Activated naive CD8-positive, alpha-beta T cell (primary cell): ENCODE results near the gene RPL7A.
"Not testable (repeated sequence)": the region's sequence is repeated elsewhere in the genome, so short reads cannot be mapped to it uniquely, and the experiment has no call there.

ENCODE experiments used
- H3K27ac Mint-ChIP-seq: one replicate; pipeline ENCODE4 v1.8.0; 2021; ENCODE audit warnings: mixed read lengths
- H3K27me3 Mint-ChIP-seq: one replicate; pipeline ENCODE4 v1.8.0; 2021; ENCODE audit warnings: mixed read lengths
- H3K36me3 Mint-ChIP-seq: one replicate; pipeline ENCODE4 v1.8.0; 2021; ENCODE audit warnings: mixed read lengths
- H3K4me1 Mint-ChIP-seq: one replicate; pipeline ENCODE4 v1.8.0; 2021; ENCODE audit warnings: low read depth, mixed read lengths
- H3K4me3 Mint-ChIP-seq: one replicate; pipeline ENCODE4 v1.8.0; 2021; ENCODE audit warnings: mild to moderate bottlenecking, mixed read lengths
- H3K9me3 Mint-ChIP-seq: one replicate; pipeline ENCODE4 v1.8.0; 2021; ENCODE audit warnings: low read depth, mixed read lengths

The RPL7A gene

DNA sequence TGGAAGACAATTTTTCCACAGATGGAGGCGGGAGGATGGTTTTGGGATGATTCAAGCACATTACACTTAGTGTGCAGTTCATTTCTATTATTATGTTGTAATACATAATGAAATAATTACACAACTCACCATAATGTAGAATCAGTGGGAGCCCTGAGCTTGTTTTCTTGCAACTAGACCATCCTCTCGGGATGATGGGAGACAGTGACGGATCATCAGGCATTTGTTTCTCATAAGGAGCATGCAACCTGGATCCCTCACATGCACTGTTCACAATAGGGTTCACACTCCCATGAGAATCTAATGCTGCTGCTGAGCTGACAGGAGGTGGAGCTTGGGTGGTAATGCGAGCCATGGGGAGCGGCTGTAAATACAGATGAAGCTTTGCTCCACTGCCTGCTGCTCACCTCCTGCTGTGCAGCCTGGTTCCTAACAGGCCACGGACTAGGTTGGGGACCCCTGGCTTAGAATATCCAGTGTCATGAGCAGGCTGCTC lies 29.8 kb downstream of the RPL7A start:
- H3K4me3 Mint-ChIP-seq = no peak overlapping the region
- H3K27me3 Mint-ChIP-seq = no peaks in the 10 kb centered on the region
- no peaks in the 10 kb centered on the region for H3K9me3 Mint-ChIP-seq
- peaks cover 14% of the 10 kb centered on the region for H3K4me1 Mint-ChIP-seq
- no peaks in the 10 kb centered on the region for H3K36me3 Mint-ChIP-seq
- no peak overlapping the region for H3K27ac Mint-ChIP-seq

DNA sequence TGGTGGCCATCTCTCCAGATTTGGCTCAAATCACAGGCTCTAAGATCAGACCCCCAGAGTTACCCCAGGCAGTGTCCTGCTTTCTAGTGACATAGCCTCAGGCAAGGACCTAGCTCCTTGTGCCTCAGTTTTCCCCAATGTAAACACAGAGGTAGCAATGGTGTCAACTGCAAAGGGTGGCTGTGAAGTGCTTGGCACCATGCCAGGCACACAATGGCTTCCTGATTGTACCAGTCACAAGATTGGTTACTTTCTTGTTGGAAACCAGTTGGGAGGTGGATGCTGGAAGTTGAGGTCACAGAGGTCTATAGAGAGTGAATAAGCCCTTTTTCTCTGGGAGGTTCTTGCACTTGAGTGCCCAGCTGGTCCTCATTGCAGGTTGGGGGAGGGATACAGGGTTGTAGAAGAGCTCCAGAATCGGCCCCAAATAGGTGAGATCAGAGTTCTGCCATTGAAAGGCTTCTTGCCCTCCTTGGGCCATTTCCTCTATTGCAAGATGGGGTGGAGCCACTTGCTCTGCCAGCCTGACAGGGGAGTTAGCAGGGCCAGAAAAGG lies 30.5 kb downstream of the RPL7A start:
- no peaks in the 10 kb centered on the region for H3K36me3 Mint-ChIP-seq

DNA sequence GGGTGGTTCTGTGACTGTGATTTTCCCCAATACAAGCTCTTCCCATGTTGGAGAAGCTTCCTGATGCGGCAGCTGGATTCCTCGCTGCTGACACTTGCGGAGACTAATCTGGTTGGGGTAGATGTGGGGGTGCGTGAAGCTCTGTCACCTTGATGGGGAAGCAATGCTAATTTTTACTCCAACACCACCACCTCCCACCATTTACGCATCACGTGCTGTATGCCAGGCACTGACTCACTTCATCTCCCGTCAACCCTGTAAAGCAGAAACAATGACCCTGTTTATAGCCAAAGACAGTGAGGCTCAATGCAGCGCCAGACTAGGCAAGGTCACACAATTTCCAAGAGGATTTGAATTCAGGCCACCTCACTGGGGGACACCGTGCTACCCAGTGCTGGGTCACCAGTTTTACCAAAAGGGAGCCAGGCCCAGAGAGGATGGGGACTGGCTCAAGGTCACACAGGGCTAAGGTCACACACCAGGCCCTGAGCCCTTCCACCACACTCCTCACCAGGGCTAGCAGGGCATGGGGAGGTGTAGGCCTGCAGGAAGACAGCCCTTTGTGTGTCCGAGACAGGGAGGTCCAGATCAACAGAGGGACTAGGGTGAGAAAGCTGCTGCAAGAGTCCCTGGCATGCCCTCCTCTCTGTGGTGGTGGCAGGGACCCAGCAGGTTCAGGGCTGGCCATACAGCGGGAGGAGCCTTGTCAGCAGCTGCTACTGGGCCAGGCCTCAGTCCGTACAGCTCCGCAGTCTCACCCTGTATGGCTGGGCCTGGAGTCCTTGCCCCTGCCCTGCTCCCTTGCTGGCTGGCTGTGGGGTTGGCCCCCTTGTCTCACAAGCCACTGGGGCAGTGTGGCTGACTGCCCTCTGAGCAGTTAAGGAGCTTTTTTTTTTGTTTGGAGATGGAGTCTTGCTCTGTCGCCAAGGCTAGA lies 31.4 kb downstream of the RPL7A start:
- Mint-ChIP-seq H3K27me3 (no peaks in the 10 kb centered on the region), H3K4me3 (no peak overlapping the region), H3K4me1 (peaks cover 3% of the 10 kb centered on the region), H3K9me3 (no peaks in the 10 kb centered on the region), H3K27ac (no peak overlapping the region), H3K36me3 (no peaks in the 10 kb centered on the region)

More for the DNA sequence above, 30.5 kb downstream of the RPL7A start:
- H3K9me3 Mint-ChIP-seq = no peaks in the 10 kb centered on the region
- H3K4me1 Mint-ChIP-seq = peaks cover 7% of the 10 kb centered on the region
- peak overlapping the region; percentile 12 for H3K4me3 Mint-ChIP-seq
- no peak overlapping the region for H3K27ac Mint-ChIP-seq
- H3K27me3 Mint-ChIP-seq = no peaks in the 10 kb centered on the region

DNA sequence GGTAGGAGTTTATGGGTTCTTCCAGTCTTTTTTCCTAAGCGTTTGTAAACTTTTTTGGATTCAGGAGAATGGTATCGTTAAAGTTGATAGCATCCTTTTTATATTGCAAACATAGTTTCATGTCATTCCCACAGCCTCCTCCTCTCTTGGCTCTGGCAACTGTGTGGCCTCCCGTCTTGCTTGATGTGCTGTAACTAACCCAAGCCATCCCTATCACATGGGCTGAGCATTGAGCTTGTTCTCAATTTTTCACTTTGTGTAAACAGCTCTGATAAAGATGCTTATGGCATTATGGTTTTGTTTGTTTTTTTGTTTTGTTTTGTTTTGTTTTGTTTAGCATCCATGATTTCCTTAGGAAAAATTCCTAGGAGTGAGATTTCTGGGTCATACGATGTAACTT lies 32.7 kb downstream of the RPL7A start:
- H3K27ac Mint-ChIP-seq = no peak overlapping the region
- H3K27me3 Mint-ChIP-seq = no peaks in the 10 kb centered on the region
- no peak overlapping the region for H3K4me3 Mint-ChIP-seq
- H3K4me1 Mint-ChIP-seq = no peaks in the 10 kb centered on the region
- no peaks in the 10 kb centered on the region for H3K36me3 Mint-ChIP-seq
- H3K9me3 Mint-ChIP-seq = no peaks in the 10 kb centered on the region

DNA sequence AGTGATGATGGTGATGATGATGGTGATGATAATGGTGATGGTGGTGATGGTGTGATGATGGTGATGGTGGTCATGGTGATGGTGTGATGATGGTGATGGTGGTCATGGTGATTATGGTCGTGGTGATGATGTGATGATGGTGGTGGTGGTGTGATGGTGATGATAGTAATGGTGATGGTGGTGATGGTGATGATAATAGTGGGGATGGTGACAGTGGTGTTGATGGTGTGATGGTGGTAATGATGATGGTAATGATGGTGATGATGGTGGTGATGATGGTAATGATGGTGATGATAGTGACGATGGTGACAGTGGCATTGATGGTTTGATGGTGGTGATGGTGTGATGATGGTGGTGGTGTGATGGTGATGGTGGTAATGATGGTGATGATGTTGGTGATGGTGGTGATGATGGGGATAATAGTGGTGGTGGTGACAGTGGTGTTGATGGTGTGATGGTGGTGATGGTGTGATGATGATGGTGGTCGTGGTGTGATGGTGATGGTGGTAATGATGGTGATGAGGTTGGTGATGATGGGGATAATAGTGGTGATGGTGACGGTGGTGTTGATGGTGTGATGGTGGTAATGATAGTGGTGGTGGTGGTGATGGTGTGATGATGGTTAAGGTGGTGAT lies 34.6 kb downstream of the RPL7A start:
- Mint-ChIP-seq H3K27me3 (no peaks in the 10 kb centered on the region), H3K4me1 (no peaks in the 10 kb centered on the region), H3K4me3 (no peak overlapping the region), H3K27ac (no peak overlapping the region), H3K36me3 (no peaks in the 10 kb centered on the region), H3K9me3 (no peaks in the 10 kb centered on the region)

DNA sequence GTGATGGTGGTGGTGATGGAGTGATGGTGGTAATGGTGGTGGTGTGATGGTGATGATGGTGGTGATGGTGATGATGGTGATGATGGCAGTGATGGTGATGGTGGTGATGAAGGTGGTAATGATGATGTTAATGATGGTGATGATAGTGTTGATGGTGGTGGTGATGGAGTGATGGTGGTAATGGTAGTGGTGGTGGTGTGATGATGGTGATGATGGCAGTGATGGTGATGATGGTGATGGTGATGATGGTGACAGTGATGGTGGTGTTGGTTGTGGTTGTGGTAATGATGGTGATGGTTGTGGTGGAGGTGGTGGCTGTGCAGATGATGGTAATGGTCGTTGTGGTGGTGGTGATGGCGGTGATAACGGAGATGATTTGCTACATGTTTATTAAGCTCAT lies 35.4 kb downstream of the RPL7A start:
- H3K4me3 Mint-ChIP-seq = no peak overlapping the region
- no peaks in the 10 kb centered on the region for H3K4me1 Mint-ChIP-seq
- no peaks in the 10 kb centered on the region for H3K36me3 Mint-ChIP-seq
- no peaks in the 10 kb centered on the region for H3K9me3 Mint-ChIP-seq
- no peaks in the 10 kb centered on the region for H3K27me3 Mint-ChIP-seq
- H3K27ac Mint-ChIP-seq = no peak overlapping the region

DNA sequence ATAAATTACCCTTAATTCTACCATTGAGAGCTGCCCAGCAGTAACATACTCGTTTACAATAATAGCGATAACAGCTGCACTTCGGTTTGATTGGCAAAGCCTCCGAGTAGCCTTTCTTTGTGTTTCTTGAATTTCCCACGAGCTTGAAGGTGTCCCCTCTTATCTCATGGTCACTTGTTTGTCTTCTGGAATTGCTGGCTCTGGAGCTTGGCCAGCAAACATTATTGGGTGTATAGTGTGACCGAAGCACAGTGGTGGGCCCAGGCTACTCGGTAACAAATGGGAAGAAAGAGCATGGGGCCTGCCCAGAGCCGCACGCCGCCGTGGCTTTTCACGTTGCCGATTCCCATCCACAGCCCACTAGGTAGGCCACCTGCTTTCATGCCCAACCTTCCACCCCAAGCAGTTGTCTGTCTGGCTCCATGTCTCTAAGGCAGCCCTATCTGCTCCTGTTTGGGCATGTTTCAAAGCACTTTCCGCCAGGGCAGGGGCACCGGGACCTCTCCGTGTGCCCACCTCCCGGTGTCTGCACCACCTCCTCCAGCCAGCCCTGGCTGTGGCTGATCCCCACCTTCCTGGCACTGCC lies 36.8 kb downstream of the RPL7A start:
- Mint-ChIP-seq H3K36me3 (no peaks in the 10 kb centered on the region), H3K27ac (no peak overlapping the region), H3K4me3 (no peak overlapping the region), H3K4me1 (no peaks in the 10 kb centered on the region), H3K27me3 (peaks cover under 1% of the 10 kb centered on the region), H3K9me3 (no peaks in the 10 kb centered on the region)

DNA sequence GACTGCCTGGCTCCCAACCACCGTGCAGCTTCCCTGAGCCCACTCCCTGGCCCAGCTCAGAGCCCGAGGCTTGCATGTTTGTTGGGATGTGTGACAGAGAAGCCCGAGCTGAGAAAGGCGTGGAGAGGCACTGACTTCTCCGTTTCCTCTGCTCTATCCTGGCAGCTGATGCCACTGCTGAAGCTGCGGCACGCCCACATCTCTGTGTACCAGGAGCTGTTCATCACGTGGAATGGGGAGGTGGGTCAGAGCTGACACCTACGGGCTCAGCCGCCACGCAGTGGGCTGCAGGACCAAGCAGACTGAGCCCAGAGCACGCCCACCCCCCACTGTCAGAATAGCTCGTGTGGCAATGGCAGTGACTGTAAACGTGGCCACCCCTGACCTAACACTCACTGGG lies 37.4 kb downstream of the RPL7A start:
- no peaks in the 10 kb centered on the region for H3K36me3 Mint-ChIP-seq
- no peak overlapping the region for H3K27ac Mint-ChIP-seq
- H3K9me3 Mint-ChIP-seq = no peaks in the 10 kb centered on the region
- H3K4me1 Mint-ChIP-seq = no peaks in the 10 kb centered on the region
- H3K4me3 Mint-ChIP-seq = no peak overlapping the region
- peaks cover 3% of the 10 kb centered on the region for H3K27me3 Mint-ChIP-seq

DNA sequence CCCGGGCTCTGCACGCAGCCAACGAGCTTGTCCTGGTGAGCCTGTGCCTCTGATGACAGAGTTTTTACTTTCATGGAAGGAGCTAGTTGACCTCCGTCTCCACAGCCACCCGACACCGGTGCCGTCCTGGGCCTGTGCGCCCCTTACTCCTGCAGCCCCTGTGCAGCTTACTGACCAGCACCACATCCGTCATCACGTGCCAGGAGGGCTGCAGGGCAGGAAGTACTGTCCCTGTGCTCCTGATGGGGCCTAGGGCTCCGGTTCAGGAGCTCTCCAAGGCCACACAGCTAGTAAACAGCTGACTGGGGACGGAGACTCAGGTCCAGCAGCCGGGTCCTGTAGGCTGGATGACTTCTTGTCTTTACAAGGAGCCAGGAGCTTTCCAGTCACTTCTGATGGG lies 38.3 kb downstream of the RPL7A start:
- no peak overlapping the region for H3K27ac Mint-ChIP-seq
- H3K4me3 Mint-ChIP-seq = no peak overlapping the region
- H3K9me3 Mint-ChIP-seq = no peaks in the 10 kb centered on the region
- H3K36me3 Mint-ChIP-seq = no peaks in the 10 kb centered on the region
- H3K27me3 Mint-ChIP-seq = peaks cover 3% of the 10 kb centered on the region
- no peaks in the 10 kb centered on the region for H3K4me1 Mint-ChIP-seq

DNA sequence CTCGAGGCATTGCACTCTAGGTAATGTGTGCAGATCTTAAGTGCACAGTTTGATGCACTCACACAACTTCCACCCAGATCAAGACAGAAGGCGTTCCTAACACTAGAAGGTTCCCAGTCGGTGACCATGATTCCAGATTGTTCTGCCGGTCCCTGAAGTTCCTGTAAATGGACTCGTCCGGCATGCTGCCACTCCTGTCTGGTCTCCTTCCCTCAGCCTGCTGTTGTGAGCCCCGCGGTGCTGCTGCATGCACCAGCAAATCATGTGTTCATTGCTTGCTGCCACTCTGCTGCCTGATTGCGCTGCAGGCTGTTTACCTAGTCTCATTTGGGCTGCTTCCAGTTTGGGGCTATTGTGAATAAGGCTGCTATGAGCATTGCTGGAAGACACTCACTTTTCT lies 39.7 kb downstream of the RPL7A start:
- Mint-ChIP-seq H3K27ac (no peak overlapping the region), H3K4me3 (no peak overlapping the region), H3K4me1 (no peaks in the 10 kb centered on the region), H3K36me3 (no peaks in the 10 kb centered on the region), H3K27me3 (peaks cover 3% of the 10 kb centered on the region), H3K9me3 (no peaks in the 10 kb centered on the region)

DNA sequence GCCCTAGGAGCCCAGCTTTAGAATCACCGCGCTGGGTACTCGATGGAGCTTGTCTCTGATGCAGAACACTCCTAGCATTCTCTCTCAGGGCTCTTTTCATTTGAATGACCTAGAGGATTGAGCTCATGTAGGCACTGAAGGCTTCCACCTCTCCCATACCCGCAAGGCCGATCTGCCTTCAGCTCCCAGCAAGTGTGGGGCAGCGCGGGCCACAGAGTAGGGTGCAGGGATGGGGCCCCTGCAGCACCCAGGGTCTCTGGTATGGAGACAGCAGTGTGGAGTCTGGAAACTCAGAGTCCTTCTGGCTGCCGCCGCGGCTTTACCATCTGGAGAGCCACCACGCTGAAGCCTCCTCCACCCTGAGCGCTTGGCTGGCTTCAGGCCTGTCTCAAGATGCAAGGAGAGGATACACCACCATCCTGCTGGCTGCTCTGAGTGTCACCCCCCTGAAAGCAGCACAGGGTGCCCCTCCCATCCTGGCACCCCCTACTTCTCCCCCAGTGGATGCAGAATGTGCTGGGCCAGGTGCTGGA lies 41.1 kb downstream of the RPL7A start:
- no peaks in the 10 kb centered on the region for H3K36me3 Mint-ChIP-seq
- H3K4me1 Mint-ChIP-seq = no peaks in the 10 kb centered on the region
- H3K27me3 Mint-ChIP-seq = peaks cover 3% of the 10 kb centered on the region
- no peaks in the 10 kb centered on the region for H3K9me3 Mint-ChIP-seq
- H3K27ac Mint-ChIP-seq = no peak overlapping the region
- H3K4me3 Mint-ChIP-seq = no peak overlapping the region

DNA sequence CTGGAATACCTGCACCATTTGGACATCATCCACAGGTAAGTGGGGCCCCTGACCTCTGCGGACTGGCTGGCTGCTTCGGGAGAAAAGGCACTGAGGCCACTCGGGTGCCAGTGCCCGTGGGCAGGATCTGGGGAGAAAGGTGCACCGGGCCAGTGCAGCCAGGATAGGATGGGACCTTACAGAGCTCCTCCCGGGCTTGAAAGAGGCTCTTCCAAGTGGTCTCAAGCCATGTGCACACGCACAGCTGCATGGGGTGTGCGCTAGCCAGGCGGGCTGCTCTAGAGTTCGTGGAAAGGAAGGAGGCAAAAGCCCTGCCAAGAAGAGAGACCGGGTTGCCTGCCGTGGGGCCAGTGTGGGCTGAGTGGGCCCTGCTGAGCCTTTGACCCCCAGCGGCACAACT lies 41.5 kb downstream of the RPL7A start:
- Mint-ChIP-seq H3K4me1 (no peaks in the 10 kb centered on the region), H3K4me3 (no peak overlapping the region), H3K27me3 (peaks cover 3% of the 10 kb centered on the region), H3K27ac (no peak overlapping the region), H3K9me3 (no peaks in the 10 kb centered on the region), H3K36me3 (no peaks in the 10 kb centered on the region)

DNA sequence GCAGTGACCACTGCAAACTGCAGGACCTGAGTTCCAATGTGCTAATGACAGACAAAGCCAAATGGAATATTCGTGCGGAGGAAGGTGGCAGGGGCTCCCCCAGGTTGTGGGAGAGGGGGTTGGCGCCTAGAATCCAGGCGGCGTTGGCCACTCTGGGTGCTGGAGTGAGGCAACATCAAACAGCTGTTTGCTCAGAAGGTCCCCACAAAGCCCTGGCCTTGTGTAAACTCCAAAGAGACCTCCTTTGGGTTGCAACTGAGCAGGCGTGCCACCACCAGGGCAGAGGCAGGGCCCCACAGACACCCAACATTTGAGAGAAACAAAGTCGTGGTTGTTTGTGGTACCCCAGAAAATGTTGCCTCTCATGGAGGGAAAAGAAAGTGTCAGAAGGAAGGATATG lies 42.7 kb downstream of the RPL7A start:
- no peaks in the 10 kb centered on the region for H3K4me1 Mint-ChIP-seq
- H3K4me3 Mint-ChIP-seq = no peak overlapping the region
- no peaks in the 10 kb centered on the region for H3K36me3 Mint-ChIP-seq
- no peak overlapping the region for H3K27ac Mint-ChIP-seq
- no peaks in the 10 kb centered on the region for H3K9me3 Mint-ChIP-seq
- H3K27me3 Mint-ChIP-seq = peaks cover 3% of the 10 kb centered on the region

DNA sequence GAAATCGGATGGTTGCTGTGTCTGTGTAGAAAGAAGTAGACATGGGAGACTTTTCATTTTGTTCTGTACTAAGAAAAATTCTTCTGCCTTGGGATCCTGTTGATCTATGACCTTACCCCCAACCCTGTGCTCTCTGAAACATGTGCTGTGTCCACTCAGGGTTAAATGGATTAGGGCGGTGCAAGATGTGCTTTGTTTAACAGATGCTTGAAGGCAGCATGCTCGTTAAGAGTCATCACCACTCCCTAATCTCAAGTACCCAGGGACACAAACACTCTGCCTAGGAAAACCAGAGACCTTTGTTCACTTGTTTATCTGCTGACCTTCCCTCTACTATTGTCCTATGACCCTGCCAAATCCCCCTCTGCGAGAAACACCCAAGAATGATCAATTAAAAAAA lies 43.4 kb downstream of the RPL7A start:
- not testable (repeated sequence) for H3K27me3 Mint-ChIP-seq, H3K9me3 Mint-ChIP-seq, H3K36me3 Mint-ChIP-seq, H3K4me3 Mint-ChIP-seq, H3K4me1 Mint-ChIP-seq, H3K27ac Mint-ChIP-seq

DNA sequence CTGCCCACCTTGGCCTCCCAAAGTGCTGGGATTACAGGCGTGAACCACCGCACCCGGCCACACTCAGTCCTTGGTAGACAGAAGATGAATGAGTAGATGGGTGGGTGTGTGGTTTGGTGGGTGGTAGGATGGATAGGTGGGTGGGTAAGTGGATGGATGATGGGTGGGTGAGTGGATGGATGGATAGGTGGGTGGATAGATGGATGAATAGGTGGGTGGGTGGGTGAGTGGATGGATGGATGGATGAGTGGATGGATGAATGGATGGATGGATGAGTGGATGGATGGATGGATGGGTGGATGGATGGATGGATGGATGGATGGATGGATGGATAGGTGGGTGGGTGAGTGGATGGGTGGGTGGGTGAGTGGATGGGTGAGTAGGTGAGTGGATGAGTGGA lies 44.3 kb downstream of the RPL7A start:
- H3K36me3 Mint-ChIP-seq, H3K27ac Mint-ChIP-seq, H3K9me3 Mint-ChIP-seq, H3K27me3 Mint-ChIP-seq, H3K4me3 Mint-ChIP-seq, H3K4me1 Mint-ChIP-seq: not testable (repeated sequence)
